ENCODE measurements around the gene BTBD6. TPM values are rescaled to one million over a fixed set of nuclear protein-coding genes. Genes with fewer than 3 reads are reported as not detected.
A peak's percentile ranks its signal among the peaks of the same experiment; 100 is the strongest.
"Not testable (repeated sequence)": the region's sequence is repeated elsewhere in the genome, so short reads cannot be mapped to it uniquely, and the experiment has no call there.

BTBD6 gene
- total RNA-seq, 4 donors from 2014 or later, result 41.0 to 52.7 (median 46.9) TPM

DNA sequence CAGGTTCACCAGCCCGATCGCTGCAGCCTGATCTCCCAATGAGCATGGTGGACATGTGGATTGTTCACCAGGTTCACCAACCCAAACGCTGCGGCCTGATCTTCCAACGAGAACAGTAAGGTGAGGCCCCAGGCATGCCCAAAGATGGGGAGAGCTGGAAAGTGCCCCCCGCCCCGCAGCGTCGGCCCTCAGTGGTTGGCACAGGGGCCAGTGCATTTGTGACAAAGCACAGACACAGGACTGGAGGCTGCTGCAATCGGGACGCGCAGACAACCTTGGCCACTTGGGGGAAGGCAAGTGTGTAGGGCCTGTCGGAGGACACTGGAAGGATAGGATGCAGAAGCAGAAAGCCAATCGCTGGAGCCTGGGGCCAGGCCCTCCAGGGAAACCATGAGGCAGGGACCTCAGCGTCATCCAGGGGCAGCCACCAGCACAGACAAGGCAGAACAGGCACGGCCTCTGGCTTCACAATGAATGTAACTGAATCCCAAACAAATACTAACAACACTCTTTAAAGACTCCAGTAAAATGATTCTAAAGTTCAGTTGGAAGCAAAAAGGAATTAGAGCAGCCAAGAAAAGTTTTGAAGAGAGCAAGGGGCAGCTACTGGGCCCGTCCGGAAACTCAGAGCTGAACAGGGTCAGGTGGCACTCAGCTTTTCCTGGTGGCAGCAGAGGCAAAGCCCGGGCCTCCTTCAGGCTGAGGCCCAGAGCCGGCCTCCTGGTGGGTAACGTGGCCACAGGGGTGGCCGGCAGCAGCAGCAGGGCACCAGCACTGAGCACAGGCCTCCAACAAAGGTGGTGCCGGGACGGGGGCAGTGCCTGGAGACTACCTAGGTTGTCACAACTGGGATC lies 39.1 kb downstream of the BTBD6 start:
- no peak for DNase-seq
- intact Hi-C loops (cut with DNase I), result loop anchor here (10.0 kb wide), 2 partner anchors 83 to 193 kb away; no protein-coding TSS in a partner anchor
- Histone ChIP-seq H3K27ac (no peak overlapping the region), H3K4me1 (peaks cover under 1 to 13% (median 4%) of the 10 kb centered on the region in 3 donors), H3K27me3 (no peaks in the 10 kb centered on the region), H3K9me3 (no peaks in the 10 kb centered on the region), H3K4me3 (no peak overlapping the region), H3K36me3 (peaks cover 0 to 32% (median 0%) of the 10 kb centered on the region in 3 donors)
- WGBS, 2 donors, result 85 to 86% methylated on average over 10 to 21 of the region's 24 CpGs
- no peak for TF ChIP-seq POLR2A (IDR thresholded peaks at IDR 0.05)
- TF ChIP-seq, protein P1, sequence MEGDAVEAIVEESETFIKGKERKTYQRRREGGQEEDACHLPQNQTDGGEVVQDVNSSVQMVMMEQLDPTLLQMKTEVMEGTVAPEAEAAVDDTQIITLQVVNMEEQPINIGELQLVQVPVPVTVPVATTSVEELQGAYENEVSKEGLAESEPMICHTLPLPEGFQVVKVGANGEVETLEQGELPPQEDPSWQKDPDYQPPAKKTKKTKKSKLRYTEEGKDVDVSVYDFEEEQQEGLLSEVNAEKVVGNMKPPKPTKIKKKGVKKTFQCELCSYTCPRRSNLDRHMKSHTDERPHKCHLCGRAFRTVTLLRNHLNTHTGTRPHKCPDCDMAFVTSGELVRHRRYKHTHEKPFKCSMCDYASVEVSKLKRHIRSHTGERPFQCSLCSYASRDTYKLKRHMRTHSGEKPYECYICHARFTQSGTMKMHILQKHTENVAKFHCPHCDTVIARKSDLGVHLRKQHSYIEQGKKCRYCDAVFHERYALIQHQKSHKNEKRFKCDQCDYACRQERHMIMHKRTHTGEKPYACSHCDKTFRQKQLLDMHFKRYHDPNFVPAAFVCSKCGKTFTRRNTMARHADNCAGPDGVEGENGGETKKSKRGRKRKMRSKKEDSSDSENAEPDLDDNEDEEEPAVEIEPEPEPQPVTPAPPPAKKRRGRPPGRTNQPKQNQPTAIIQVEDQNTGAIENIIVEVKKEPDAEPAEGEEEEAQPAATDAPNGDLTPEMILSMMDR (IDR thresholded peaks at IDR 0.05), result no peak

DNA sequence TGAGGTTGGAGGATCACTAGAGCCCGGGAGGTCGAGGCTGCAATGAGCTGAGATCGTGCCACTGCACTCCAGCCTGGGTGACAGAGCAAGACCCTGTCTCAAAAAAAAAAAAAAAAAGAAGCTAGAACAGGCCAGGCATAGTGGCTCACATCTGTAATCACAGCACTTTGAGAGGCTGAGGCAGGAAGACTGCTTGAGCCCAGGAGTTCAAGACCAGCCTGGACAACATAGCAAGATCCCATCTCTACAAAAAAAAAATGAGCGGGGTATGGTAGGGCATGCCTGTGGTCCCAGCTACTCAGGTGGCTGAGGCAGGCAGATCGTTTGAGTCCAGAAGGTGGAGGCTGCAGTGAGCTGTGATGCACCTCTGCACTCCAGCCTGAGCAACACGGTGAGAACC lies 40.6 kb downstream of the BTBD6 start:
- DNase-seq, H3K4me3 ChIP-seq, H3K27me3 ChIP-seq, H3K9me3 ChIP-seq, H3K27ac ChIP-seq: not testable (repeated sequence)
- WGBS, 2 donors, result 84 to 87% methylated on average over 6 of the region's 6 CpGs
- peaks cover 5 to 28% (median 14%) of the 10 kb centered on the region in 3 donors for H3K4me1 ChIP-seq
- intact Hi-C loops (cut with DNase I), result loop anchor here (10.0 kb wide), 2 partner anchors 84 to 194 kb away; no protein-coding TSS in a partner anchor
- peaks cover 0 to 22% (median 0%) of the 10 kb centered on the region in 3 donors for H3K36me3 ChIP-seq

DNA sequence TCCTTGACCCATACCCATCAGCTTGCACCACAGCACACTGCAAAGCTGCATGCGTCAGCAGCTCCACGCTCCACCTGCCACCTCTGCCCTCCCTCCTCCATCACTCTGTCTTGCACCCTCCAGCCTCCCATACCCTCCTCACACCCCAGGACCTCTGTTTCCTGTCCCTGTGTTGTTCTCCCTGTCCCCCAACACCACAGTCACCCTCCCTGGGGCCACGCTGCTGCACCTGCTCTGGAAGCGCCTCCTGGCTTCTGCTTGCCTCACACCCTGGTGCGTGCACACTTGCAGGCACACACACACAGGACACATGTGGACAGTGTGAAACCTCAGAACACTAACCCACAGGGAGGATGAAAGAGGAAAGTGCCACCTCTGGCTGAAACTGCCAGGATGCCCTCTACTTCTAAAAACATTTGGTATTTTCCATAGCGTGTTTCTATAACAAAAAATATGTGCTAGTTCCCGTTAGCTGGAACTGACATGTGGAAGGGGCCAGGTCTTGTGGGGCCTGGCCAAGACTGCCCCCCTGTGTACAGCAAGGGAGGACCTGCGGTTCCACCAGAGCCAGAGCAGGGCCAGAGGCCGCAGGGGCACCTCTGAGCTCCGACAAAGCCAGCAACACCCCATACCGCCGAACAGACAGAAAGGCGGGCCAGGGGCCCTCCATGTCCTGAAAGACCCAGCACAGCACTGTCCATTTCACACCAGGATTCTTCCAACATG lies 42.5 kb downstream of the BTBD6 start:
- H3K27me3 ChIP-seq, result no peaks in the 10 kb centered on the region
- DNase-seq, result no peak
- no peak overlapping the region for H3K27ac ChIP-seq
- intact Hi-C loops (cut with DNase I), result no loop called here
- H3K4me3 ChIP-seq, result no peak overlapping the region
- no peaks in the 10 kb centered on the region for H3K9me3 ChIP-seq
- no peak for TF ChIP-seq POLR2A (IDR thresholded peaks at IDR 0.05)
- TF ChIP-seq, protein P1 (IDR thresholded peaks at IDR 0.05), result no peak
- peaks cover 5 to 39% (median 22%) of the 10 kb centered on the region in 3 donors for H3K4me1 ChIP-seq
- whole genome bisulfite sequencing, 2 donors, result 68 to 81% methylated on average over 8 to 9 of the region's 13 CpGs
- peaks cover 0 to 3% (median 0%) of the 10 kb centered on the region in 3 donors for H3K36me3 ChIP-seq

DNA sequence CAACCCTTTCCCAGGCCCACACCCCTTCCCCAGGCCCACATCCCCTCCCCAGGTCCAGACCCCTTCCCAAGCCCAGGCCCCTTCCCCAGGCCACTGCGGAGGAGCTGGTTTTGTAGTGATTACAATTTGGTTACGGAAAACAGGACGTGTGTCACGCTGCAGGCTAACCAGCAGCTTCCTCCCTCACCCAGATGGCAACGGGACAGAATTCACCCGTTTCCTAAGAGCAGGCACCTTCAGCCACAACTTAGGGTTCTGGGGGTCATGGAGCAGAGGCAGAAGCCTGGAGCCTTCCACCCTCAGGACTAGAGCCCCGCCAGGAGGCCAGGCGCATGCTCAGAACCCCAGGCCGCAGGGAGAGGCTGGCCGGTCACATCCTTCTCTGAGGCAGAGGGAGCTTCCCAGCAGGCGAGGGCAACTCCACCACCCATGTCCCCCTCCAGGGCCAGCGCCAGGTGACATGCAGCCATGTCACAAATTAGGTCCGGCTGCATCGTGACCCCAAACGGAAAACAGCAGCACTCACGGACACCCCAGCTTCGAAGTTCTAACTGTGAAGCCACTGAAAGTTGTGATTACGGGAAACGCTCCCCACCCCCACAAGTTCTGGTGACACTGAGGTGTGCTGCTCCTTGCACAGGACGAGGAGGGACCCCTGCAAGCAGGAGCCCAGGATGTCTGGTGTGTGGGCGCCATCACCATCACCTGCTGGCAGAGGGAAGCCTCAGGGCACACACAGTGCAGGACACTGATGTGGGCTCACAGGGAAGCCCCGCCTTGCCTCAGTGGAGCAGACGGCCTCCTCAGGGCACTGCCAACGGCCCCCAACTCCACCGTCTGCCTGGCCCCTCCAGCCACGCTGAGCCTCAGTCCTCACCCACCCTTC lies 44.7 kb downstream of the BTBD6 start:
- Histone ChIP-seq H3K4me3 (no peak overlapping the region), H3K36me3 (no peaks in the 10 kb centered on the region), H3K27ac (peak overlapping the region in 2 of 4 donors; percentile 52 to 69), H3K27me3 (no peaks in the 10 kb centered on the region), H3K4me1 (peaks cover 5 to 39% (median 22%) of the 10 kb centered on the region in 3 donors), H3K9me3 (no peaks in the 10 kb centered on the region)
- WGBS, 2 donors, result 79% methylated on average over 4 of the region's 26 CpGs; no CpG with 5 or more reads in 1 of the 2 donors
- DNase-seq, result no peak
- intact Hi-C loops (cut with DNase I), result no loop called here
- TF ChIP-seq, protein P1 (IDR thresholded peaks at IDR 0.05), result no peak
- no peak for TF ChIP-seq POLR2A (IDR thresholded peaks at IDR 0.05)

DNA sequence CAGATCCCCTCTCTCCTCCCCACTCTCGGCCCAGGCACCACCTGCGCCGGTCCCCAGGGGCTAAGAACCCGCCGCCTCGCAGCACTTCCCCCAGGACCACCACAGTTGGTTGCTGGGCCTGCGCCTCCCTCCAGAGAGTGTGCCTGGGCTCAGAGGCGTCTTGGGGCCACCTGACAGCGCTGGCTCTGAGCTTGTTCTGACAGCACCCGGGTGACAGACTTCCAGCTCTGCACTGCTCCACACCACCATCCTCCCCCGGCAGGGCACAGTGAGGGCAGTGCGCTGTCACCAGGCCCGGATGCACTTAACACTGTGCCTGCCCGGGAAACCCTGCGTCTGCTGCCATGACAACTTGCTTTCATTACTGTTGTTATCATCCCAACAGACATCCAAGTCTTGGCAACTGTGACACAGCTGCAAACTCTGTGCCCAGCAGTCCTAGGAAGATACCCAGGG lies 45.8 kb downstream of the BTBD6 start:
- Histone ChIP-seq H3K4me1 (peaks cover 7 to 50% (median 27%) of the 10 kb centered on the region in 3 donors), H3K36me3 (no peaks in the 10 kb centered on the region), H3K9me3 (no peaks in the 10 kb centered on the region), H3K27ac (peak overlapping the region in 2 of 4 donors; percentile 52 to 72), H3K4me3 (no peak overlapping the region), H3K27me3 (no peaks in the 10 kb centered on the region)
- no peak for TF ChIP-seq POLR2A (IDR thresholded peaks at IDR 0.05)
- TF ChIP-seq, protein P1 (IDR thresholded peaks at IDR 0.05), result no peak
- intact Hi-C loops (cut with DNase I), result no loop called here
- 47 to 67% methylated on average over 3 to 8 of the region's 15 CpGs for whole genome bisulfite sequencing, 2 donors
- no peak for DNase-seq

DNA sequence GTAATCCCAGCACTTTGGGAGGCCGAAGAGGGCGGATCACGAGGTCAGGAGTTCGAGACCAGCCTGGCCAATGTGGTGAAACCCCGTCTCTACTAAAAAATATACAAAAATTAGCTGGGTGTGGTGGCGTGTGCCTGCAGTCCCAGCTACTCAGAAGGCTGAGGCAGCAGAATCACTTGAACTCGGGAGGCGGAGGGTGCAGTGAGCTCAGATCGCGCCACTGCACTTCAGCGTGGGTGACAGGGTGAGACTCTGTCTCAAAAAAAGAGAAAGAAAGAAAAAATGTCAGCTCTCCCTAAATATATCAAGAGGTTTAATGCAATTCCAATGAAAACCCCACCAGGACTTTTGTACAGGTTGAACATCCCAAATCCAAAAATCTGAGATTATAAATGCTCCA lies 49.0 kb downstream of the BTBD6 start:
- H3K4me3 ChIP-seq; H3K27ac ChIP-seq; intact Hi-C loops (cut with DNase I); H3K9me3 ChIP-seq; H3K36me3 ChIP-seq; H3K27me3 ChIP-seq; DNase-seq: not testable (repeated sequence)
- H3K4me1 ChIP-seq, result peaks cover 16 to 59% (median 33%) of the 10 kb centered on the region in 3 donors
- WGBS, 2 donors, result 92 to 97% methylated on average over 11 of the region's 11 CpGs

All from esophagus squamous epithelium (tissue), 5 donors.